Astrocyte of the cerebellum (primary cell): Measurements from ENCODE around the gene RAD9A.
A peak's percentile ranks its signal among the peaks of the same experiment; 100 is the strongest.

Experiments used
- DNase-seq: peaks from one replicate; pipeline ENCODE4 v3.0.0-alpha.2; 2011; ENCODE audit warnings: low read depth
- H3K4me3 ChIP-seq: 2 replicates; pipeline ENCODE4 v1.5.1; 2011; ENCODE audit warnings: mild to moderate bottlenecking, low read depth, low read length, moderate library complexity
- CTCF ChIP-seq: IDR thresholded peaks from 2 replicates; pipeline ENCODE4 v1.5.1; 2012; ENCODE audit warnings: low read length, low read depth, moderate library complexity, mild to moderate bottlenecking; ENCODE audit errors: missing control alignments
- in situ Hi-C: cut with HindIII; loops from 2 replicates; pipeline ENCODE4 v1.10.0; 2017; ENCODE audit warnings: low sequenced_read_pairs

The RAD9A gene

DNA sequence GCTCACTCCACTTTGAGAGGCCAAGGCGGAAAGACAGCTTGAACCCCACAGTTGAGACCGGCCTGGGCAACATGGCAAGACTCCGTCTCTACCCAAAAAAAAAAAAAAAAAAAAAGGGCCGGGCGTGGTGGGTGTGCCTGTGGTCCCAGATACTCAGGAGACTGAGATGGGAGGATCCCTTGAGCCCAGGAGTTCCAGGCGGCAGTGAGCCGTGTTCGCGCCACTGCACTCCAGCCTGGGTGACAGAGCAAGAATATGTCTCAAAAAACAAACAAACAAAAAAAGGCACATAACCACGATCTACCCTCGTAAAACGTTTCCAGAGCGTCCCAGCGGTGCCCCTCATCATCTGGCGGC lies 861 bp upstream of the RAD9A start:
- no peak for TF ChIP-seq CTCF
- peak overlapping the region; percentile 90 for H3K4me3 ChIP-seq
- in situ Hi-C loops = no loop called here
- DNase-seq = no peak

GRCh38 chr11:67392183-67392715 lies 463 bp downstream of the RAD9A start:
- no peak for TF ChIP-seq CTCF
- DNase-seq = no peak
- in situ Hi-C loops = no loop called here
- H3K4me3 ChIP-seq = peak overlapping the region; percentile 90

DNA sequence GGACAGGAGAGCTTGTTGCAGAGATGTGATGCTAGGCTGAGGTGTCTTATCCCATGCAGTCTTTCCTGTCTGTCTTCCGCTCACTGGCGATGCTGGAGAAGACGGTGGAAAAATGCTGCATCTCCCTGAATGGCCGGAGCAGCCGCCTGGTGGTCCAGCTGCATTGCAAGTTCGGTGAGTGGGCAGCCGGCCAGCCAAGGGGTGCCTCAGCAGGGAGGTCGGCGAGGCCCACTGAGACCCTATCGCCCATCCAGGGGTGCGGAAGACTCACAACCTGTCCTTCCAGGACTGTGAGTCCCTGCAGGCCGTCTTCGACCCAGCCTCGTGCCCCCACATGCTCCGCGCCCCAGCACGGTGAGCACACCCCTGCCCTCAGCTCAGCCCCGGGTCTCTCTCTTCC lies 1.7 kb downstream of the RAD9A start:
- in situ Hi-C loops = no loop called here
- DNase-seq = no peak
- H3K4me3 ChIP-seq = no peak overlapping the region
- TF ChIP-seq CTCF = no peak

GRCh38 chr11:67393990-67394389 lies 2.2 kb downstream of the RAD9A start:
- DNase-seq = no peak
- H3K4me3 ChIP-seq = no peak overlapping the region
- no peak for TF ChIP-seq CTCF
- in situ Hi-C loops = no loop called here

GRCh38 chr11:67395555-67396258 lies 3.9 kb downstream of the RAD9A start:
- TF ChIP-seq CTCF = no peak
- no peak overlapping the region for H3K4me3 ChIP-seq
- in situ Hi-C loops = no loop called here
- no peak for DNase-seq

DNA sequence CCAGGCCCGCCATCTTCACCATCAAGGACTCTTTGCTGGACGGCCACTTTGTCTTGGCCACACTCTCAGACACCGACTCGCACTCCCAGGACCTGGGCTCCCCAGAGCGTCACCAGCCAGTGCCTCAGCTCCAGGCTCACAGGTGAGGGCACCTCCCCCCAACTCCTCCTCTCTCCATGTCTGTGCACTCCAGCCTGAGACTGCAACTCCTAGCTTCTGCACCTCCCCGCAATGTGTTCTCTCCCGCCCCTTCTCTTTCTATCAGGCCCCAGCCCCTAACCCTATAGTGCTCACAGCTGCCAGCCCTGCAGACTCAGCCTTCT lies 4.4 kb downstream of the RAD9A start:
- no peak for DNase-seq
- H3K4me3 ChIP-seq = no peak overlapping the region
- in situ Hi-C loops = no loop called here
- TF ChIP-seq CTCF = no peak
